Gastrocnemius medialis (tissue), 4 donors: ENCODE data around the gene DUT.

Source experiments
- POLR2A ChIP-seq, 2 donors: fragments of 450-650 bp; IDR thresholded peaks; one replicate each; pipeline ENCODE4 v1.6.1; 2017; ENCODE audit warnings: antibody characterized with exemption in 2 of 2, mild to moderate bottlenecking in 2 of 2, moderate library complexity in 2 of 2
- TF ChIP-seq, protein P1 (sequence below), 5 experiments: fragments of 450-650 bp in 3 of 5; fragments of 200-600 bp in 2 of 5; sonication (generic) in 2 of 5; IDR thresholded peaks in 4 of 5; conservative IDR thresholded peaks in 1 of 5; 1 replicate in 4 of 5; 2 replicates in 1 of 5; pipeline ENCODE4 v1.5.1; 2016 to 2019; ENCODE audit warnings: antibody characterized with exemption in 5 of 5, mild to moderate bottlenecking in 3 of 5, moderate library complexity in 3 of 5

GRCh38 chr15:48373821-48374451 lies 42.7 kb downstream of the DUT start:
- TF ChIP-seq, protein P1, sequence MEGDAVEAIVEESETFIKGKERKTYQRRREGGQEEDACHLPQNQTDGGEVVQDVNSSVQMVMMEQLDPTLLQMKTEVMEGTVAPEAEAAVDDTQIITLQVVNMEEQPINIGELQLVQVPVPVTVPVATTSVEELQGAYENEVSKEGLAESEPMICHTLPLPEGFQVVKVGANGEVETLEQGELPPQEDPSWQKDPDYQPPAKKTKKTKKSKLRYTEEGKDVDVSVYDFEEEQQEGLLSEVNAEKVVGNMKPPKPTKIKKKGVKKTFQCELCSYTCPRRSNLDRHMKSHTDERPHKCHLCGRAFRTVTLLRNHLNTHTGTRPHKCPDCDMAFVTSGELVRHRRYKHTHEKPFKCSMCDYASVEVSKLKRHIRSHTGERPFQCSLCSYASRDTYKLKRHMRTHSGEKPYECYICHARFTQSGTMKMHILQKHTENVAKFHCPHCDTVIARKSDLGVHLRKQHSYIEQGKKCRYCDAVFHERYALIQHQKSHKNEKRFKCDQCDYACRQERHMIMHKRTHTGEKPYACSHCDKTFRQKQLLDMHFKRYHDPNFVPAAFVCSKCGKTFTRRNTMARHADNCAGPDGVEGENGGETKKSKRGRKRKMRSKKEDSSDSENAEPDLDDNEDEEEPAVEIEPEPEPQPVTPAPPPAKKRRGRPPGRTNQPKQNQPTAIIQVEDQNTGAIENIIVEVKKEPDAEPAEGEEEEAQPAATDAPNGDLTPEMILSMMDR (IDR thresholded peaks at IDR 0.05 in 4 of 5, conservative IDR thresholded peaks at IDR 0.05 in 1 of 5) = no peak
- no peak for TF ChIP-seq POLR2A (IDR thresholded peaks at IDR 0.05)
